ENCODE results near the gene HYCC1. TPM values are rescaled to one million over a fixed set of nuclear protein-coding genes. Genes with fewer than 3 reads are reported as not detected.

Gene HYCC1
- total and polyA plus RNA-seq, 2 donors (not counting 3 experiments of a cell fraction or from before 2014, with no cell fraction given): 14.5 to 51.8 TPM

GRCh38 chr7:23061327-23061726 is 47.4 kb upstream of the HYCC1 start:
- no peaks in the 10 kb centered on the region for H3K36me3 ChIP-seq (ENCODE audit: control insufficient read depth in 2 of 2, extremely low read depth in 1 of 2, insufficient read depth in 2 of 2, low read length in 2 of 2)
- CTCF ChIA-PET: no interaction called here

More at GRCh38 chr7:23061327-23061726, 47.4 kb upstream of the HYCC1 start:
- no peaks in the 10 kb centered on the region for H3K4me1 ChIP-seq (ENCODE audit: control insufficient read depth, extremely low read depth, insufficient read depth, low read length)
- no peak overlapping the region for H2AFZ ChIP-seq (ENCODE audit: low read depth, low read length)
- dilution Hi-C loops (cut with MboI; ENCODE audit: extremely low pct_ligation_motif_present, low sequenced_read_pairs) (no loop called here), intact Hi-C loops (cut with micrococcal nuclease) (no loop called here)
- no peaks in the 10 kb centered on the region for H3K79me2 ChIP-seq (ENCODE audit: control insufficient read depth, insufficient read depth, low read length)
- H3K4me2 ChIP-seq (ENCODE audit: insufficient read depth, low read length): no peak overlapping the region
- no peak overlapping the region for H3K4me3 ChIP-seq (replicated peaks in 1 of 3; ENCODE audit: insufficient read depth in 1 of 3, low read depth in 1 of 3, low read length in 3 of 3)
- no peak for DNase-seq (ENCODE audit: low read depth, low spot score)
- no peak overlapping the region for H3K9ac ChIP-seq (replicated peaks; ENCODE audit: extremely low read depth, insufficient read depth, low read length)
- TF ChIP-seq MAX (IDR thresholded peaks at IDR 0.05; ENCODE audit: insufficient read depth, insufficient read length) (no peak), POLR2AphosphoS5 (IDR thresholded peaks at IDR 0.05; ENCODE audit: insufficient read depth, low read depth, low read length) (no peak), CTCF (IDR thresholded peaks at IDR 0.05; ENCODE audit: extremely low read depth in 1 of 2, insufficient read depth in 1 of 2, low read depth in 1 of 2, low read length in 2 of 2) (no peak), FOS (IDR thresholded peaks at IDR 0.05; ENCODE audit: borderline replicate concordance, insufficient read depth, low read length) (no peak), POLR2A (IDR thresholded peaks at IDR 0.05; ENCODE audit: low read depth, low read length) (no peak), JUN (IDR thresholded peaks at IDR 0.05; ENCODE audit: borderline replicate concordance, insufficient read depth, insufficient read length, low read depth) (no peak), GATA2 (IDR thresholded peaks at IDR 0.05; ENCODE audit: insufficient read depth, insufficient read length, low read depth, low read length) (no peak), MYC (IDR thresholded peaks at IDR 0.05; ENCODE audit: low read depth, low read length) (no peak), EZH2 (IDR thresholded peaks at IDR 0.05; ENCODE audit: borderline replicate concordance, low read depth, low read length, severe bottlenecking) (no peak)
- H3K9me3 ChIP-seq (replicated peaks; ENCODE audit: control insufficient read depth, insufficient read depth, low read length): no peaks in the 10 kb centered on the region
- no peaks in the 10 kb centered on the region for H4K20me1 ChIP-seq (replicated peaks; ENCODE audit: control insufficient read depth, extremely low read depth, insufficient read depth, low read length)
- BruUV-seq (replicated peaks): no TSS peak
- no peak overlapping the region for H3K27ac ChIP-seq (ENCODE audit: insufficient read depth, low read depth, low read length)
- FAIRE-seq: peak; percentile 49
- no peaks in the 10 kb centered on the region for H3K9me1 ChIP-seq (replicated peaks; ENCODE audit: control insufficient read depth, extremely low read depth, insufficient read depth, low read length)
- POLR2A ChIA-PET: no interaction called here
- no peaks in the 10 kb centered on the region for H3K27me3 ChIP-seq (ENCODE audit: control insufficient read depth in 2 of 2, insufficient read depth in 2 of 2, low read length in 2 of 2)

Data from endothelial cell of umbilical vein (primary cell).